ENCODE results near the gene ARMC6. TPM values are rescaled to one million over a fixed set of nuclear protein-coding genes. Genes with fewer than 3 reads are reported as not detected.

The ARMC6 gene
- total and polyA plus RNA-seq, 2 experiments from 2014 or later: 40.9 to 112 TPM

- DNase-seq (ENCODE audit: low spot score) (no peak), ATAC-seq (no peak)
- peaks cover 16% of the 10 kb centered on the region for H3F3A ChIP-seq (replicated peaks; ENCODE audit: low read depth)
- H3K79me2 ChIP-seq (replicated peaks; ENCODE audit: insufficient read depth): no peaks in the 10 kb centered on the region
- H3K9me2 ChIP-seq (ENCODE audit: insufficient read depth): no peaks in the 10 kb centered on the region
- no peaks in the 10 kb centered on the region; the same call in 1 of the 2 replicates for H3K4me1 ChIP-seq (ENCODE audit: insufficient read depth)
- H2AFZ ChIP-seq: no peak overlapping the region
- H3K4me2 ChIP-seq: no peak overlapping the region
- Mint-ChIP-seq H3K4me3 (no peak overlapping the region), H3K27ac (no peak overlapping the region), H3K27me3 (ENCODE audit: insufficient read depth, low read depth, poor library complexity) (peaks cover 12% of the 10 kb centered on the region), H3K36me3 (ENCODE audit: low read depth) (peaks cover 35% of the 10 kb centered on the region), H3K4me1 (peaks cover 10% of the 10 kb centered on the region; the same call in 2 of the 3 replicates), H3K9me3 (no peaks in the 10 kb centered on the region)
- H3K4me3 ChIP-seq: no peak overlapping the region
- peaks cover 3% of the 10 kb centered on the region; the same call in 1 of the 2 replicates for H3K36me3 ChIP-seq (ENCODE audit: insufficient read depth)
- peaks cover 2% of the 10 kb centered on the region; the same call in 1 of the 2 replicates for H3K27me3 ChIP-seq (ENCODE audit: insufficient read depth)
- H3K27ac ChIP-seq (ENCODE audit: low read depth): no peak overlapping the region
- H4K20me1 ChIP-seq (replicated peaks; ENCODE audit: insufficient read depth): peaks cover 7% of the 10 kb centered on the region; the same call in 1 of the 2 replicates
- no peak for TF ChIP-seq NANOG (IDR thresholded peaks at IDR 0.05; ENCODE audit: borderline replicate concordance)
- TF ChIP-seq ZNF114 (CRISPR knock-in tag; IDR thresholded peaks at IDR 0.05): no peak
- TF ChIP-seq JUNB (IDR thresholded peaks at IDR 0.05; ENCODE audit: unreplicated experiment): no peak
- no peak for TF ChIP-seq ZNF331 (CRISPR knock-in tag; IDR thresholded peaks at IDR 0.05; ENCODE audit: low read depth)
- TF ChIP-seq, protein P1, sequence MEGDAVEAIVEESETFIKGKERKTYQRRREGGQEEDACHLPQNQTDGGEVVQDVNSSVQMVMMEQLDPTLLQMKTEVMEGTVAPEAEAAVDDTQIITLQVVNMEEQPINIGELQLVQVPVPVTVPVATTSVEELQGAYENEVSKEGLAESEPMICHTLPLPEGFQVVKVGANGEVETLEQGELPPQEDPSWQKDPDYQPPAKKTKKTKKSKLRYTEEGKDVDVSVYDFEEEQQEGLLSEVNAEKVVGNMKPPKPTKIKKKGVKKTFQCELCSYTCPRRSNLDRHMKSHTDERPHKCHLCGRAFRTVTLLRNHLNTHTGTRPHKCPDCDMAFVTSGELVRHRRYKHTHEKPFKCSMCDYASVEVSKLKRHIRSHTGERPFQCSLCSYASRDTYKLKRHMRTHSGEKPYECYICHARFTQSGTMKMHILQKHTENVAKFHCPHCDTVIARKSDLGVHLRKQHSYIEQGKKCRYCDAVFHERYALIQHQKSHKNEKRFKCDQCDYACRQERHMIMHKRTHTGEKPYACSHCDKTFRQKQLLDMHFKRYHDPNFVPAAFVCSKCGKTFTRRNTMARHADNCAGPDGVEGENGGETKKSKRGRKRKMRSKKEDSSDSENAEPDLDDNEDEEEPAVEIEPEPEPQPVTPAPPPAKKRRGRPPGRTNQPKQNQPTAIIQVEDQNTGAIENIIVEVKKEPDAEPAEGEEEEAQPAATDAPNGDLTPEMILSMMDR (conservative IDR thresholded peaks at IDR 0.05; ENCODE audit: low read depth in 2 of 2): no peak
- no peak for TF ChIP-seq EZH2 (IDR thresholded peaks at IDR 0.05; ENCODE audit: low read depth, unreplicated experiment)
- TF ChIP-seq POLR2AphosphoS5 (IDR thresholded peaks at IDR 0.05; ENCODE audit: low read depth): no peak
- TF ChIP-seq ZNF462 (CRISPR knock-in tag; IDR thresholded peaks at IDR 0.05): no peak
- TF ChIP-seq REST (IDR thresholded peaks at IDR 0.05; ENCODE audit: unreplicated experiment): no peak
- TF ChIP-seq STAT1 (IDR thresholded peaks at IDR 0.05; ENCODE audit: unreplicated experiment): no peak
- no peak for TF ChIP-seq EZH2phosphoT487 (IDR thresholded peaks at IDR 0.05; ENCODE audit: unreplicated experiment)
- no peak for TF ChIP-seq CREB1 (CRISPR knock-in tag; IDR thresholded peaks at IDR 0.05; ENCODE audit: low read depth)
- no peak for TF ChIP-seq ETS1 (IDR thresholded peaks at IDR 0.05)
Observed at GRCh38 chr19:19059018-19059836, 25.8 kb downstream of the ARMC6 start.
